ENCODE results near the gene CGNL1. TPM values are rescaled to one million over a fixed set of nuclear protein-coding genes. Genes with fewer than 3 reads are reported as not detected.

The CGNL1 gene
- total RNA-seq, 1 experiment from 2014 or later: 34.6 TPM

GRCh38 chr15:57481038-57481705, 104.9 kb downstream of the CGNL1 start:
- peaks cover 0 to 2% of the 10 kb centered on the region in 2 experiments; a peak in 1 of 5 replicates for H3K9me3 Mint-ChIP-seq
- no peak for DNase-seq
- TF ChIP-seq CTCF (conservative IDR thresholded peaks at IDR 0.05): no peak
- Histone ChIP-seq H3K9ac (ENCODE audit: extremely low read depth, insufficient read length, low read length) (no peak overlapping the region), H3K4me2 (ENCODE audit: insufficient read depth, insufficient read length, low read length) (no peak overlapping the region), H4K91ac (ENCODE audit: insufficient read length, low read depth, low read length) (no peak overlapping the region), H3K4me1 (ENCODE audit: insufficient read depth, low read length) (peaks cover 5% of the 10 kb centered on the region; the same call in 1 of the 2 replicates), H2BK5ac (ENCODE audit: insufficient read length, low read length) (no peak overlapping the region), H3K4ac (ENCODE audit: low read depth, low read length) (no peak overlapping the region), H4K20me1 (ENCODE audit: control insufficient read depth, insufficient read depth, insufficient read length) (no peaks in the 10 kb centered on the region), H3T11ph (ENCODE audit: low read length) (no peak overlapping the region), H3K9me3 (ENCODE audit: control insufficient read depth, low read depth, low read length) (no peaks in the 10 kb centered on the region), H2AK5ac (ENCODE audit: insufficient read length, low read length) (no peak overlapping the region), H4K8ac (replicated peaks; ENCODE audit: insufficient read length, low read depth, low read length) (no peak overlapping the region), H3K27me3 (ENCODE audit: insufficient read depth, low read length) (no peaks in the 10 kb centered on the region), H3K23ac (ENCODE audit: insufficient read length, low read depth, low read length) (no peak overlapping the region), H3K56ac (ENCODE audit: insufficient read length, low read depth, low read length) (no peak overlapping the region), H3K79me2 (ENCODE audit: insufficient read depth, low read length) (no peaks in the 10 kb centered on the region), H3K23me2 (ENCODE audit: insufficient read length, low read depth, low read length, poor library complexity, severe bottlenecking) (no peaks in the 10 kb centered on the region), H3K27ac (ENCODE audit: insufficient read length, low read depth, low read length) (no peak overlapping the region), H3K14ac (ENCODE audit: insufficient read depth, low read length) (no peak overlapping the region), H3K18ac (ENCODE audit: insufficient read length, low read depth, low read length) (no peak overlapping the region), H2BK15ac (ENCODE audit: low read depth, low read length) (no peak overlapping the region), H2BK20ac (ENCODE audit: low read depth, low read length, poor library complexity, severe bottlenecking) (no peak overlapping the region), H2BK120ac (ENCODE audit: low read depth, low read length, poor library complexity, severe bottlenecking) (no peak overlapping the region), H4K5ac (ENCODE audit: insufficient read length, low read depth, low read length) (no peak overlapping the region), H2BK12ac (ENCODE audit: insufficient read length, low read depth, low read length) (no peak overlapping the region), H2AFZ (ENCODE audit: low read length) (no peak overlapping the region), H3K79me1 (ENCODE audit: insufficient read depth, low read depth, low read length, poor library complexity, severe bottlenecking) (no peaks in the 10 kb centered on the region)
- H3K27ac Mint-ChIP-seq: no peak overlapping the region
- peaks cover 9 to 14% (median 12%) of the 10 kb centered on the region in 3 experiments for H3K36me3 Mint-ChIP-seq (ENCODE audit: insufficient read depth in 1 of 3, low read depth in 3 of 3)
- no peaks in the 10 kb centered on the region; the same call in 1 of the 2 replicates for H3K27me3 Mint-ChIP-seq (ENCODE audit: low read depth)
- peaks cover 39 to 40% of the 10 kb centered on the region in 2 experiments for H3K4me1 Mint-ChIP-seq
- WGBS (ENCODE audit: extremely low coverage, insufficient read length, low lambda C conversion rate): no CpG with 5 or more reads among the region's 3 CpGs
- H3K4me3 Mint-ChIP-seq: no peak overlapping the region
